Measurements from ENCODE around the gene RYR1.
A peak's percentile ranks its signal among the peaks of the same experiment; 100 is the strongest.
"Not testable (repeated sequence)": the region's sequence is repeated elsewhere in the genome, so short reads cannot be mapped to it uniquely, and the experiment has no call there.

RYR1 gene

DNA sequence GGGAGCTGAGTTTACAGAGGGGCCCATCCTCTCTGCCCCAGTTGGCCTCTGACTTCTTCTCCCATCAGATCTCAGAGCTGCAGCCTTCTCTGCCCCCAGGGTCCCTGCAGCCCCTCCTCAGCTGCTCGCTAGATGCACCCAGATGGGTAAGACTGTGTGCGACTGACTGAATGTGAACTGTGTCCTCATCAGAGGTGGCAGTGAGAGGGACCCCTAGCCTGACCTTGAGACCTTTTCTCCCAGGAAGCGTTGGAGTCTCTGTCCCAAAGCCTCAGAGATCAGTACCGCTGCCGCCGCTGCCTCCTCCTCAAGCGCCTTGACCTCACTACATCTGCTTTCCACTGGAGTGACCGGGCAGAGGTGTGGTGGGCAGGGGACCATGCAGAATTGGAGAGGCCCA, 28.2 kb upstream of the RYR1 start:
- H3K36me3 ChIP-seq (ENCODE audit: control insufficient read depth, insufficient read depth, low read length): no peaks in the 10 kb centered on the region
- H3K9ac ChIP-seq (ENCODE audit: low read length): no peak overlapping the region
- H3K4me1 ChIP-seq (ENCODE audit: control insufficient read depth, insufficient read depth, low read length): no peaks in the 10 kb centered on the region
- no peaks in the 10 kb centered on the region for H3K27me3 ChIP-seq (ENCODE audit: control insufficient read depth, insufficient read depth, low read length)
- no peak overlapping the region for H3K27ac ChIP-seq (ENCODE audit: low read depth, low read length)
- H3K4me3 ChIP-seq (ENCODE audit: low read length): no peak overlapping the region

DNA sequence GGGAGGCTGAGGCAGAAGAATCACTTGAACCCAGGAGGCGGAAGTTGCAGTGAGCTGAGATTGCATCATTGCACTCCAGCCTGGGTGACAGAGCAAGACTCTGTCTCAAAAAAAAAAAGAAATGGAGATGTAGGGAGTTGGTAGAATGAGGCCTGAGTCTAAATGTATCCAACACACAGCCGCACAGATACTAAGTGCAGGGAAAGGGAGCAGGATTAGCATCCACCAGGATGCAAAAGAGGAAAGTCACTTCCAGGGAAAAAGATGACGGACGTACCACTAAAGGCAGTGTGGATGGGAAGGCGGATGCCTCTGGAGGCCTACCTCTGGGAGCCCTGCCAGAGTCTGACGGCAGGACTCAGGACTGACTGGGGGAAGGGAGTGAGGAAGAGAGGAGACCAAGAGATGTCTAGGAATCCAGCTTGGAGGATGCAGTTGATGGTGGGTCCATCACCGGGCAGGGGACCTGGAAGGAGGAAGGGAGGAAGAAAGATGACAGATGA, 23.8 kb upstream of the RYR1 start:
- Histone ChIP-seq H3K9ac (ENCODE audit: low read length) (no peak overlapping the region), H3K4me3 (ENCODE audit: low read length) (no peak overlapping the region), H3K4me1 (ENCODE audit: control insufficient read depth, insufficient read depth, low read length) (no peaks in the 10 kb centered on the region), H3K27ac (ENCODE audit: low read depth, low read length) (no peak overlapping the region), H3K36me3 (ENCODE audit: control insufficient read depth, insufficient read depth, low read length) (no peaks in the 10 kb centered on the region), H3K27me3 (ENCODE audit: control insufficient read depth, insufficient read depth, low read length) (no peaks in the 10 kb centered on the region)

DNA sequence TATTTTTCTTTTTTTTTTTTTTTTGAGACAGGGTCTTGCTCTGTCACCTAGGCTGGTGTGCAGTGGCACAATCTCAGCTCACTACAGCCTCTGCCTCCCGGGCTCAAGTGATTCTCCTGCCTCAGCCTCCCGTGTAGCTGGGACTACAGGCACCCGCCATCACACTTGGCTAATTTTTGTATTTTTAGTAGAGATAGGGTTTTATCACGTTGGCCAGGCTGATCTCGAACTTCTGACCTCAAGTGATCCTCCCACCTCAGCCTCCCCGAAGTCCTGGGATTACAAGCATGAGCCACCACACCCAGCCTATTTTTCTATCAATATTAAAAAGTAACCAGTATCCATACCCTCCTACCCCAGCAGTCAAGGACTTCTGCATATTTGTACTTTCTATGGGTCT, 23.1 kb upstream of the RYR1 start:
- not testable (repeated sequence) for H3K27me3 ChIP-seq (ENCODE audit: control insufficient read depth, insufficient read depth, low read length); H3K36me3 ChIP-seq (ENCODE audit: control insufficient read depth, insufficient read depth, low read length); H3K27ac ChIP-seq (ENCODE audit: low read depth, low read length); H3K4me3 ChIP-seq (ENCODE audit: low read length); H3K4me1 ChIP-seq (ENCODE audit: control insufficient read depth, insufficient read depth, low read length); H3K9ac ChIP-seq (ENCODE audit: low read length)

DNA sequence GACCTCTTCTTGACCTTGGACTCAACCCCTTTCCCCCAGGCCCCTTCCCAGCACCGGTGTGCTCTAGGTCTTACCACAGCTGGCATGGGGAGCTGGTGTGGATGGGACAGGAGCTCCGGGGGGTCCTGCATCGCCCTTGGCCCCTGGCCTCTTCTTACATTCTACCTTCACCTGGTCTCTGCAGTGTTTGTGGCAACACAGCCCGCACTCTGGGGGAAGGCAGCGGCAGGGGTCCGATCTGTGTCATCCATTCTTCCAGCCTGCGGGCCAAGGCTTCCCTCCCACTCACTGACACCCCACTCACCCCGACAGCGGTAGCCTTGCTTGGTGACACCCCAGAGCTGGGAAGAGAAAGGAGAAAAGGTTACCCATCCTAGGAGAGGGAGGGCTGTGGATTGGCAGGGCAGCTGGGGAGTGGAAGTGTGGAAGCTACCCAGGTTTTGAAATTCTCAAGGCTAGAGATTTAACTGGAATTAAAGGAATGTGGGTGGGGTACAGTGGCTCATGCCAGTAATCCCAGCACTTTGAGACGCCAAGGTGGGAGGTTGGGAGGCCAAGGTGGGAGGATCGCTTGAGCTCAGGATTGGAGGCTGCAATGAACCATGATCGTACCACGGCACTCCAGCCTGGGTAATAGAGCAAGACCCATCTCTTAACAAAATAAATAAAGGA, 22.3 kb upstream of the RYR1 start:
- no peaks in the 10 kb centered on the region for H3K36me3 ChIP-seq (ENCODE audit: control insufficient read depth, insufficient read depth, low read length)
- no peak overlapping the region for H3K4me3 ChIP-seq (ENCODE audit: low read length)
- H3K27ac ChIP-seq (ENCODE audit: low read depth, low read length): no peak overlapping the region
- no peaks in the 10 kb centered on the region for H3K27me3 ChIP-seq (ENCODE audit: control insufficient read depth, insufficient read depth, low read length)
- H3K9ac ChIP-seq (ENCODE audit: low read length): no peak overlapping the region
- no peaks in the 10 kb centered on the region for H3K4me1 ChIP-seq (ENCODE audit: control insufficient read depth, insufficient read depth, low read length)

DNA sequence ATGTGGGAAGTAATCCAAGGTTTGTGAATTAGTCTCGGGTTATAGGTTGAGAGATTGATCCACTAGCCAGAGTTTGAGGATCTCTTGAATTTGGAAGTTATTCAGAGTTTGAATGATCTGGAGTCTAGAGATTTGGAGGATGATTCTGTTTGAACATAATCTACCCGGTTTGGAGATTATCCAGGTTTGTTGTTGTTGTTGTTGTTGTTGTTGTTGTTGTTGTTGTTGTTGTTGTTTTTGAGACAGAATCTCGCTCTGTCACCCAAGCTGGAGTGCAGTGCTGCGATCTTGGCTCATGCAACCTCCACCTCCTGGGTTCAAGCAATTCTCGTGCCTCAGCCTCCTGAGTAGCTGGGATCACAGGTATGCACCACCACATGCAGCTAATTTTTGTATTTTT, 21.6 kb upstream of the RYR1 start:
- H3K9ac ChIP-seq (ENCODE audit: low read length); H3K27ac ChIP-seq (ENCODE audit: low read depth, low read length); H3K4me3 ChIP-seq (ENCODE audit: low read length); H3K4me1 ChIP-seq (ENCODE audit: control insufficient read depth, insufficient read depth, low read length); H3K27me3 ChIP-seq (ENCODE audit: control insufficient read depth, insufficient read depth, low read length); H3K36me3 ChIP-seq (ENCODE audit: control insufficient read depth, insufficient read depth, low read length): not testable (repeated sequence)

DNA sequence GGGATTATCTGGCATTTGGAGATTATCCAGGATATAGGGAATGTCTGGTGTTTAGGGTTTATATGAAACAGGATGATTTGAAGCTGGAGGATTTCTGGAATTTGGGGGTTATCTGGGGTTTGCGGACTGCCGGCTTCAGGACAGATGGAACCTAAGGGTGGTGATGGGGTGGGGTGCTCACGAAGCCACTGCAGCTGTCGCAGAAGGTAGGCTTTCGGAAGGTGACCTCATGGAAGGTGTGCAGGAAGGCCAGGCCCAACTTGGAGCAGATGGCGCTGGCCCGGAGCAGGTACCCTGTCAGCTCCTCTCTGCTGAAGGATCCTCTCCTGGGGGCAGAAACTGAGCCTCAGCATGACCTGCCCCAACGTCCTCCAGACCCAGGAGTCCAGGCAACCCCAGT, 21.0 kb upstream of the RYR1 start:
- H3K27me3 ChIP-seq (ENCODE audit: control insufficient read depth, insufficient read depth, low read length): no peaks in the 10 kb centered on the region
- H3K36me3 ChIP-seq (ENCODE audit: control insufficient read depth, insufficient read depth, low read length): no peaks in the 10 kb centered on the region
- no peak overlapping the region for H3K9ac ChIP-seq (ENCODE audit: low read length)
- H3K4me3 ChIP-seq (ENCODE audit: low read length): no peak overlapping the region
- no peaks in the 10 kb centered on the region for H3K4me1 ChIP-seq (ENCODE audit: control insufficient read depth, insufficient read depth, low read length)
- no peak overlapping the region for H3K27ac ChIP-seq (ENCODE audit: low read depth, low read length)

DNA sequence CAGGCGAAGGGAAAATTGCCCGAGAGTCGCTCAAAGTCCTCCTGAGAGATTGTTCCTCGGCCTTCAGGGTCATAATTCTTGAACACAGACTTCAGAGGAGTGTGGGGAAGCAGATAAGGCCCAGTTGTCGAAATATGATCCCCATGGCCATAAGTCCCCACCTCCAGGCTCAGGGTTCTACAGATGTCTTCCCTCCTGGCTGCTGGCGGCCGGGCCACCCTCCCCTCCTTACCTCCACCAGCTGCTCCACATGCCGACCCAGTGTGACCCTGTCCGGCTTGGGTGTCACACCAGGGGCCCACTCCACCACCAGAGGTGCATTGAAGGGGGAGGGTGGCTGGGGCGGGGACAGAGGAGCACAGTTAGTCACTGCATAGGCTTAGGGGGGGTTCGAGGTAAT, 20.5 kb upstream of the RYR1 start:
- H3K4me1 ChIP-seq (ENCODE audit: control insufficient read depth, insufficient read depth, low read length): no peaks in the 10 kb centered on the region
- H3K36me3 ChIP-seq (ENCODE audit: control insufficient read depth, insufficient read depth, low read length): no peaks in the 10 kb centered on the region
- no peak overlapping the region for H3K4me3 ChIP-seq (ENCODE audit: low read length)
- H3K27me3 ChIP-seq (ENCODE audit: control insufficient read depth, insufficient read depth, low read length): no peaks in the 10 kb centered on the region
- H3K9ac ChIP-seq (ENCODE audit: low read length): no peak overlapping the region
- H3K27ac ChIP-seq (ENCODE audit: low read depth, low read length): no peak overlapping the region

DNA sequence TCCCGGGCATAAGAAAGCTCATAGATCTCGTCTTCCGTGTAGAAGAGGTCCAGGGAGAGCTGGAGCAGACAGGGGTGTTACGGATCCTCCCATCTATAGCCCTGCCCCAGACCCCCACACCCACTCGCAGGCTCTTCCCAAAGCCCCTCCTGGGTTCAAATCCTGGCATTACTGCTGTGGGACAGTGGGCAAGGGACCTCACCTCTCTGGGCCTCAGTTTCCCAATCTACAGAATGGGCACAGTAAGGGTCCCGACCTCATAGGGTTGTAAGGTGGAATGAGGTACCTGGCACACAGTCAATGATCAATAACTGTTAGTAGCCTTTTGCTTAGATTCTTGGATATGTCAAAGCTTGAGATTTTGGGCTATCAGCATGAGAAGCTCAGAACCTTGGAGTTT, 20.1 kb upstream of the RYR1 start:
- no peak overlapping the region for H3K27ac ChIP-seq (ENCODE audit: low read depth, low read length)
- H3K4me1 ChIP-seq (ENCODE audit: control insufficient read depth, insufficient read depth, low read length): no peaks in the 10 kb centered on the region
- H3K36me3 ChIP-seq (ENCODE audit: control insufficient read depth, insufficient read depth, low read length): no peaks in the 10 kb centered on the region
- H3K9ac ChIP-seq (ENCODE audit: low read length): no peak overlapping the region
- no peaks in the 10 kb centered on the region for H3K27me3 ChIP-seq (ENCODE audit: control insufficient read depth, insufficient read depth, low read length)
- H3K4me3 ChIP-seq (ENCODE audit: low read length): no peak overlapping the region

DNA sequence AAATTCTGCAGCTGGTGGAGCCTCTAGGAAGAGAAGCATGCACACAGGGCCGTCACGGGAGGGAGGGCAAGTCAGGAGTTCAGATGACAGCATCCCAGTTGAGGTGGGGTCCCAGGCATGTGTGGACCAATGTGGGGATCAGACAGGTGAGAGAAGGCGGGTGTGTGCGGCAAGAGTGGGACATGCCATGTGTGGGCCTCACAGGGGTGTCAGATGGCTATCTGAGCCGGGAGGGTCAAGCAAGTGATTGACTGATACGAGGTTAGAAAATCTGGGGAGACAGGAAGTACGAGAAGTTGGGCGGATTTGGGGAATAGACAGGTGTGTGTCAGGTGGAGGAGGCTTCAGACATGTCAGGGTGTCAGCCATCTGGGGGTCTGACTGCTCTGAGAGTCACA, 16.3 kb upstream of the RYR1 start:
- Histone ChIP-seq H3K36me3 (ENCODE audit: control insufficient read depth, insufficient read depth, low read length) (no peaks in the 10 kb centered on the region), H3K4me3 (ENCODE audit: low read length) (peak overlapping the region; percentile 48), H3K4me1 (ENCODE audit: control insufficient read depth, insufficient read depth, low read length) (no peaks in the 10 kb centered on the region), H3K27me3 (ENCODE audit: control insufficient read depth, insufficient read depth, low read length) (no peaks in the 10 kb centered on the region), H3K27ac (ENCODE audit: low read depth, low read length) (no peak overlapping the region), H3K9ac (ENCODE audit: low read length) (no peak overlapping the region)

DNA sequence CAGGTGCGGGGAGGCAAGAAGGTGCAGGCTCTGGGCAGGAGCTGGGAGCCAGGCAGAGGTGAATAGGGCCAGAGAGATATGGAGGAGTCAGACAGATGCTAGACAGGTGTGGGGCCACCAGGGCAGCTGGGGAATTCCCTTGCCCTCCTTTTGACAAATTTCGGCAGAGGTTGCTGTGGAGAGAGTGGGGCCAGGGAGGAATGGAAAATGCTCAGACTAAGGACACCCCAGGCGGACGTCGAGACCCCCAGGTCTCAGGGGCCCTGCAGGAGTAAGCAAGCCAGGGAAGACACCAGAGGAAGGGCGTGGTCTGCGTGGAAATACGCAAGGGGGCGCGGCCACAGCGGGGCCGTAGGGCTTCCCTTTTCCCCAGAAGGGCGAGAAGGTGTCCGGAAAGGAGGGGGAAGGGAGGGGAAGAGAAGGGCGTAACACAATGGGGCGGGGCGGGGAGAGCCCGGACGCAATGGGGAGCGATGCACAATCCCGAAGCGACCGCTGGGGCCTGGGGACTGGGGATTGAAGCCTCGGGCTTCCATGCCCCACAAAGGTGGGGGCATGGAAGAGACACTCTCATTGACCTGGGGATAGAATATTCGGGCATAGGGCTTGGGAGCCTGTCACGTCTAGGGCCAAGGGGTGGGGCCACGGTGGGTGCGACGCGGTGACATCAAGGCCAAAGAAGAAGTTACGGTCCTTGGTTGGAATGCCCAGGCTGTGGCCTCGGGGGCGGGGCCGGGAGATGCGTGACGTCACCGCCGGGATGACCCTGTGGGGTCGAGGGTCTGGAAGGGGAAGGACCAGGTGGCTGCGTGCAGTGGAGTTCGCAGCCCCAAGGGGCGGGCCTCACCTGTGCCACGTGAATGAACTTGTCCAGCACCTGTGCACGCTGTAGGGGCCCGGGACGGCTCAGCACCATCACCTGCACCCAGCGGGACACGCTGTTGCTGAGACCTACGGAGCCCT, 15.7 kb upstream of the RYR1 start:
- Histone ChIP-seq H3K4me3 (ENCODE audit: low read length) (peak overlapping the region; percentile 48), H3K9ac (ENCODE audit: low read length) (no peak overlapping the region), H3K36me3 (ENCODE audit: control insufficient read depth, insufficient read depth, low read length) (no peaks in the 10 kb centered on the region), H3K27me3 (ENCODE audit: control insufficient read depth, insufficient read depth, low read length) (no peaks in the 10 kb centered on the region), H3K4me1 (ENCODE audit: control insufficient read depth, insufficient read depth, low read length) (no peaks in the 10 kb centered on the region), H3K27ac (ENCODE audit: low read depth, low read length) (no peak overlapping the region)

DNA sequence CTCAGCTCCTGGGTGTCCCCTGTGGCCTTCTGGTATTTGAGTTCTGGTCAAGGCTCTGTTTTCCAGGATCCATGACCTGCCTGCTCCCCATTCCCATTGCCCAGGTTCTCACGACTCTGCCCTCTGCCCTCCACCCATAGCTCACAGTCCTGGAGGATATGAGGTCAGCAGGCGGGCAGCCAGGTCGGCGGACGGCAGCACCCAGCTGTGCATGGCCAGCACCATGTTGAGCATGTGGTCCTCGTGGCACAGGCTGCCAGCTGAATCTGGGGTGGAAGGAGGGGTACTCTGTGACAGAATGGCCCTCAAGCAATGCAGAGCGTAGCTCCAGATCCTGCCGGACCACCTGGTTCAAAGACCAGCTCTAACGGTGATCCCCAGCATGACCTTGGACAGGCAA, 12.6 kb upstream of the RYR1 start:
- Histone ChIP-seq H3K4me3 (ENCODE audit: low read length) (no peak overlapping the region), H3K9ac (ENCODE audit: low read length) (no peak overlapping the region), H3K4me1 (ENCODE audit: control insufficient read depth, insufficient read depth, low read length) (no peaks in the 10 kb centered on the region), H3K36me3 (ENCODE audit: control insufficient read depth, insufficient read depth, low read length) (no peaks in the 10 kb centered on the region), H3K27me3 (ENCODE audit: control insufficient read depth, insufficient read depth, low read length) (no peaks in the 10 kb centered on the region), H3K27ac (ENCODE audit: low read depth, low read length) (no peak overlapping the region)

DNA sequence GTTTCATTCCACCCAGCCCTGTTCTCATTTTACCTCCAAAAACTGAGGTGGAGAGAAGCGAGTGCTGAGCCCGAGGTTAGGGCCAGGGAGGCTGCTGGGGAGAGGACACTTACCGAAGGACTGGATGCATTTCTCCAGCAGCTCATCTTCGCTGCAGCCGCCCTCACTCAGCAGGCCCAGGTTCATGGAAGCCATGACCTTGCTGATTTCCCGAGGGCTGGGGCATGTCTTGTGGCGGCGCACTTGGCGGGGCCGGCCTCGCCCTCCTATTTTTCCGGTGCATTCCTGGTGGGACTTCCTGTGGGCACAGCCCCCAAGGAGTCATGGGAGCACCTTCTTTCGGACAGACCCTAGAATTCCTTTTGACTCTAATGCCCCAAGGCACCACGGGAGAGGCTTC, 11.6 kb upstream of the RYR1 start:
- no peak overlapping the region for H3K27ac ChIP-seq (ENCODE audit: low read depth, low read length)
- no peaks in the 10 kb centered on the region for H3K27me3 ChIP-seq (ENCODE audit: control insufficient read depth, insufficient read depth, low read length)

DNA sequence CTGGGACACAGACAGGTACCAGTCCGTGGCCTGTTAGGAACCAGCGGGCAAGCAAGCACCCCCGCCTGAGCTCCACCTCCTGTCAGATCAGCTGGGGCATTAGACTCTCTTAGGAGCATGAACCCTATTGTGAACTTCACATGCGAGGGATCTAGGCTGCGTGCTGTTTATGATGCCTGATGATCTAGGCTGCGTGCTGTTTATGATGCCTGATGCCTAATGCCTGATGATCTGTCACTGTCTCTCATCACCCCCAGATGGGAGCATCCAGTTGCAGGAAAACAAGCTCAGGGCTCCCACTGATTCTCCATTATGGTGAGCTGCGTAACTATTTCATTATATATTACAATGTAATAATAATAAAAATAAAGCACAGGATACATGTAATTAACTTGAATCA, 11.1 kb upstream of the RYR1 start:
- H3K27ac ChIP-seq (ENCODE audit: low read depth, low read length): no peak overlapping the region
- no peak overlapping the region for H3K4me3 ChIP-seq (ENCODE audit: low read length)
- H3K27me3 ChIP-seq (ENCODE audit: control insufficient read depth, insufficient read depth, low read length): no peaks in the 10 kb centered on the region
- no peak overlapping the region for H3K9ac ChIP-seq (ENCODE audit: low read length)
- H3K36me3 ChIP-seq (ENCODE audit: control insufficient read depth, insufficient read depth, low read length): no peaks in the 10 kb centered on the region
- no peaks in the 10 kb centered on the region for H3K4me1 ChIP-seq (ENCODE audit: control insufficient read depth, insufficient read depth, low read length)

More for the DNA sequence above, 11.6 kb upstream of the RYR1 start:
- Histone ChIP-seq H3K4me3 (ENCODE audit: low read length) (no peak overlapping the region), H3K9ac (ENCODE audit: low read length) (no peak overlapping the region), H3K4me1 (ENCODE audit: control insufficient read depth, insufficient read depth, low read length) (no peaks in the 10 kb centered on the region), H3K36me3 (ENCODE audit: control insufficient read depth, insufficient read depth, low read length) (no peaks in the 10 kb centered on the region)

All from rectal smooth muscle tissue (tissue), 1 donor.